ENCODE results near the gene BHMT.

Gene BHMT

GRCh38 chr5:79181419-79182022, 69.9 kb downstream of the BHMT start:
- no peak for DNase-seq
